ENCODE data around the gene GALNT17.

DNA sequence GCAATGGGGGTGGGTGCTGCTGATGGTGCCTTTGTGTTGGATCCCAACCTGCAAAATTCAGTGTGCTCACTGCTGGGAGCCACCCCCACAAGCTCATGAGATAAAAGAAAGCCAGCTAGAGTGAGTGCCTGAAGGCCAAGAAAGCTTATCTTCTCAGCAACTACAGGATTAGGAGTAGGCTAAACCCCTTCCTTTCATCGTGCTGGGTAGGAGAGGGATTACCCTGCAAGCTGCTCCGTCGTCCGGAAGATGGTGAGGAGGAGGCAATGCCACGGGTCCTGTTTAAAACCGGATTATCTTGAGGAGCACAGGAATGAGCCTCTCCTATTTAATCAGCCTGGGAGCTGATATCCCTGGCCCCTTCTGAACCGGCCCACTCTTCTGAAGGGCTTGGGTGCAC lies 258.0 kb downstream of the GALNT17 start:
- TF ChIP-seq CTCF (IDR thresholded peaks at IDR 0.05) (no peak), POLR2A (IDR thresholded peaks at IDR 0.05; ENCODE audit: low read depth) (no peak), POLR2AphosphoS5 (IDR thresholded peaks at IDR 0.05) (no peak)

Measured in esophagus muscularis mucosa (tissue), 3 donors.